Measurements from ENCODE around the gene ZNF658. TPM values are rescaled to one million over a fixed set of nuclear protein-coding genes. Genes with fewer than 3 reads are reported as not detected.
"Not testable (repeated sequence)": the region's sequence is repeated elsewhere in the genome, so short reads cannot be mapped to it uniquely, and the experiment has no call there.

ZNF658 gene
- total RNA-seq, result 9.6 TPM

DNA sequence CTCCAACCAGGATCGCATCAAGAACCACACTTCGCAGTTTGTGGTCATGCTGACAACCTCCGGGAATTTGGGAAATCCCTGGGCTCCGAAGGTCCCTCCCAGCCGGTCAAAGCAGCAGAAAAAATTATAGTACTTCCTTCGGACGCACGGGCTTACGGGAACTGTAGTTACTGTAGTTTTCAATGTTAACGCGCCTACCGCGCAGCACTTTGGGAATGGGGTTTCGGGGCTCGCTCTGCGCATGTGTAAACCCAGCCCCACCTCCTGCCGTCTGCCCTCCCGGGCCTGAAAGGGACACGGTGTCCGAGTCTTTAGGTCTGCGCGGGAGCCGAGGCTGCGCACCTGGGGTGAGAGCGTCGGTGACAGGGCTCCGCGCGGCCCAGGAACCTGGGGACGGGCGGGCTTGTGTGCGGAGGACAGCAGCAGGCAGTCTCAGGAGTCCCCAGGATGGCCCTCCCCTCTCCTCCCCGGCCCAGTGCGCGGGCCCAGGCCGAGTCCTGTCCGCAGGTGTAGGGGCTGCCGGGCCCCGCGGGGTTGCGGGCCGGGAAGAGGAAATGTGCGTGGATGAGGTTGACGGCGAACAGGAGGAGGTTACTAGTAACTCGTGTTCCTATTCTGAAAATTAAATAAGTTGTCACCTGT is at the start of gene ZNF658:
TSS of gene ZNF658 (plus strand) at position 236 of the 642 bp plus-strand sequence. CDS start 2,837 bp downstream, outside the sequence.
- not testable (repeated sequence) for DNase-seq

DNA sequence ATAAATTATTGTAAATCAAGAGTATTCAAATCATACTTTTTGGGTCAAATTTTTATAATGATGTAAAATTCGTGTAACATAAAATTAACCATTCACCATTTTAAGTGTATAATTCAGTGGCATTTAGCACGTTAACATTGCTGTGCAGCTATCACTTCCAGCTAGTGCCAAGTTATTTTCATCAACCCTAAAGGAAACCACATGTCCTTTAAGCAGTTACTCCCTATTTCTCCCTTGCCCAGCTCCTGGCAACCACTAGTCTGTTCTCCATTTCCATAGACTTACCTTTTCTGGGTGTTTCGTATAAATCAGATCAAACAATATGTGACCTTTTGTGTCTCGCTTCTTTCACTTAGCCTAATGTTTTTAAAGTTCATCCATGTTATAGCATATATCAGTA is 38.8 kb upstream of the ZNF658 start:
- not testable (repeated sequence) for DNase-seq

DNA sequence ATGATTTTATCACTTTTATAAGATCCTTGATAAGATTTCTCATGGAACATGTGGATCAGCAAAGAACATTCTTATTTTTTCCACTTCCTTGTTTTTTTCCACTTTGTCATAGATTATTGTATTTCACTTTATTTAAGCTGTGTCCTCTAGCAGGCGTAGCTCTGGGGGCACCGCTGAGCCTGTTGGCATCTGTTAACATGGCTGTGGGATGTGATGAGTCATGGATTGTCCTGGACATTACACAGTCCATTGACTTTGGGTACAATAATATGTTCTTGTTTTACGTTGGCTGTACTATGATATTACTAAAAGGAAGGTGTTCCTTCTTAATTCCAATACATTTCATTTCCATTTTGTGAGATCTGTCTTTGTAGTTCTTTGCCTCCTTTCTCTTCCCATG is 31.9 kb upstream of the ZNF658 start:
- DNase-seq, result not testable (repeated sequence)

DNA sequence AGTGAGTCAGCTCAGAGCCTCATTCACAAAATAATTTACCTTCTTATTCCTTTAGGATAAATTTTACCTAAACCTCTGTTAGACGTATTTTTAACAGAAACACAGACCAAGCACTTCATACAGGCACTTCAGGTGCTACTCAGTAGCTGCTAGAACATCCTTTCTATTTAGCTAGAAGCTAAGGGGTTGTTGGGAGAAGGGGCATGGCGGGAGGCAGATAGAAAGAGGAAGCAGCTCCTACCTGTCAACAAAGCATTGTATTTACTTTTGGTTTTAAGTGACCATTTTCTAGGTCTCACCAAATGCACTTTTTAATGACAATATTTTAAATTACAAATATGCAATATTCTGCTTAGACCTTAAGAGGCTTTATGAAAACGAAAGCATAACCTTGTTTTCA is 19.9 kb upstream of the ZNF658 start:
- DNase-seq, result not testable (repeated sequence)

DNA sequence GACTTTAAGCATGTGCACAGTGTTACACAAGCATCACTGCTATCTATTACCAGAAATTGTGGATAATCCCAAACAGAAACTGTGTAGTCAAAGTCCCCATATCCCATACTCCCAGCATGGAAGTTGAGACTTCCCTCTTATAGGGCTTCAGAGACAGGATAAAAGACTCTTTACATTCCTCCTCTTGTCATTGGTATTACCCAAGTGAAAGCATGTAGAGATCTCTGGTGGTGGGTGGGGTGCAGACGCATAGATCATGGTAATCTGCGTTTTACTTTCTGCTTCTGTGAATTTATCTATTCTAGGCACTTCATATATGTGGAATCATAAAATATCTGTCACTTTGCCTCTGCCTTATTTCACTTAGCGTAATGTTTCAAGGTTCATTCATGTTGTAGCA is 18.7 kb upstream of the ZNF658 start:
- not testable (repeated sequence) for DNase-seq

DNA sequence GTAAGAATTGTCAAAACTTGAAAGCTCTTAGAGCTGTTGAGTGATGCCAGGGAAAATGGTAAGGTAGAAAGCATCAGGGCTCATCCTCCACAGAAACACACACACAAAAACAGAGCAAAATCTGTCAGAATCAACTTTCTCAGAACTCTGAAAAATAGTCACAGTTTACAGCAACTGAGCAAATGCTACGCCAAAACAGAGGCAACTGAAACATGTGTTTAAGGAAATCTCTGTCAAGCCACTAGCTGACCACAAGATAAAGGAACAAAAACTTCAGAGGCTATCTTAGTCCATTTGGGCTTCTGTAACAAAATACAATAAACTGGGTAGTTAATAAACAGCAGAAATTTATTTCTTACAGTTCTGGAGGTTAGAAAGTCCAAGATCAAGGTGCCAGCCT is 10.2 kb upstream of the ZNF658 start:
- not testable (repeated sequence) for DNase-seq

DNA sequence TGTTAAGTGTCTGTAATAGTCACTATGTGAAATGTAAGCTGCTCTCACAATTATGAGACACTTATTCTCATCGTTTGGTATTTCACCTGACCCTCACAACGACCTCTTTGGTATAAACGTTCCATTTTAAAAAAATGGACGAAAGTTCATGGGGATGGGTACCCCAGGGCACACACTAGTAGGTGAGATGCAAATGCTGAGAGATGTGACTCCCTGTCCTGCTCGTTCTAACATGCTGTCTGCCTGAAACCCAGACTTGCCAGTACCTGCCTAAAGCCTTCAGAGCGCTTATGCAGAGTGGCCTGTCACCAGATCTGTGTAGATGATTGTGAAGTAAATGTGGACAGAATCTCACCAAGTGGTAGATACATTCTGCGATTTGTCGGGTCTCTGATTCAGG is 616 bp downstream of the ZNF658 start:
- not testable (repeated sequence) for DNase-seq

DNA sequence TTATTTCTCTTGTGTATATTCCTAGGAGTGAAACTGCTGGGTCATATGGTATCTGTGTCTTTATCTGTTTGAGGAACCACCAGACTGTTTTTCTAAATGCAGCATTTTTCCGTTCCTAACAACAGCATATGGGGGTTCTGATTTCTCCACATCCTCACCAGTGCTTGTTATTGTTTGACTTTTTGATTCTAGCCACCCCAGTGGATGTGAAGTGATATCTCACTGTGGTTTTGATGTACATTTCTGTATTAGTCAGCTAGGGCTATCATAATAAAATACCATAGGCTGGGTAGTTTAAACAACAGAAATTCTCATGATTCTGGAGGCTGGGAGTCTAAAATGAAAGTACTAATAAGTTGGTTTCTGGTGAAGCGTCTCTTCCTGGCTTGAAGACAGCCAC is 9.0 kb downstream of the ZNF658 start:
- DNase-seq, result not testable (repeated sequence)

DNA sequence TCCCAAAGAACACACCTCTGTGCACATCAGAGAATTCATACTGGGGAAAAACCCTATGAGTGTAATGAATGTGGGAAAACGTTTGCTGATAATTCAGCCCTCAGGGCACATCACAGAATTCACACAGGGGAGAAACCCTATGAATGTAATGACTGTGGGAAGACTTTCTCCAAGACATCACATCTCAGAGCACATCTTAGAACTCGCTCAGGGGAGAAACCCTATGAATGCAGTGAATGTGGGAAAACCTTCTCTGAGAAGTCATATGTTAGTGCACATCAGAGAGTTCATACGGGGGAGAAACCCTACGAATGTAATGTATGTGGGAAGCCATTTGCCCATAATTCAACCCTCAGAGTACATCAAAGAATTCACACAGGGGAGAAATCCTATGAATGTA is 19.5 kb downstream of the ZNF658 start:
- DNase-seq, result not testable (repeated sequence)

DNA sequence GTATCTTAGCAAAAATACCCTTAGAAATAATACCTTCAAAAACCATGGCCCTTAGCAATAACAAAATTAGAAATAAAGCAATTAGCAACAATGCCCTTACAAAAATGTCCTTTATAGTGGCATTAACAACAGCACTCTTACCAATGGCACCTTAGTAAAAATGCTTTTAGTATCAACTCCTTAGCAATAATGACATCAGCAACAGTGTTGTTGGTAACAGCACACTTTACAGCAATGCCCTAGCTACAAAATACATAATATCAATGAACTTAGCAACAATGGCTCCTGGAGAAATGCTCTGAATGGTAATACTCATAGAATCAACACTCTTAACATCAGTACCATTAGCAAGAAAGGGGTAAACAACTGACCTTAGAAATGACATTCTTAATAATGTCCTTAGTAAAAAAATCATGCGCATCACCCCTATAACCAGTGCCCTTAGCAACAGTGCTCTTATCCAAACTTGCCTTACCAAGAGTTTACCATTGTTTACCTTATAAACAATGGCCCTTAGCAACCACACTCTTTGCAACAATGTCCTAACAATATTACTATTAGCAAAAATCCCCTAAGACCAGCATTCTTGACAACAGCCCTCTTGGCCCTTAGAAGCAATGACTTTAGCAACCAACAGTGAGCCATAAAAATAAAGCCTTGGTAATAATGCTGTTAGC is 35.8 kb downstream of the ZNF658 start:
- DNase-seq, result not testable (repeated sequence)

DNA sequence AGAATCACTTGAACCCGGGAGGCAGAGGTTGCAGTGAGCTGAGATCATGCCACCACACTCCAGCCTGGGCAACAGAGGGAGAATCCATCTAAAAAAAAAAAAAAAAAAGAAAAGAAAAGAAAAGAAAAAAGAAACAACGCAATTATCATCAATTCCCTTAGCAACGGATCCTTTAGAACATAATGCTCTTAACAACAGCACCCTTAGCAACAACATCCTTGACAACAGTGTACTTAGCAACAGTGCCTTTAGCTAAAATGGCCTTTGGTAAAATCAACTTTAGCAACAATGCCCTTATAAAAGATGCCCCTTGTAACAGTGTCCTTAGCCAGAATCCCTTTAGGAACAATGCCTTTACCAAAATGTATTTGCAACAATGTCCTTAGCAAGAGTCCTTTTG is 37.1 kb downstream of the ZNF658 start:
- DNase-seq, result not testable (repeated sequence)

DNA sequence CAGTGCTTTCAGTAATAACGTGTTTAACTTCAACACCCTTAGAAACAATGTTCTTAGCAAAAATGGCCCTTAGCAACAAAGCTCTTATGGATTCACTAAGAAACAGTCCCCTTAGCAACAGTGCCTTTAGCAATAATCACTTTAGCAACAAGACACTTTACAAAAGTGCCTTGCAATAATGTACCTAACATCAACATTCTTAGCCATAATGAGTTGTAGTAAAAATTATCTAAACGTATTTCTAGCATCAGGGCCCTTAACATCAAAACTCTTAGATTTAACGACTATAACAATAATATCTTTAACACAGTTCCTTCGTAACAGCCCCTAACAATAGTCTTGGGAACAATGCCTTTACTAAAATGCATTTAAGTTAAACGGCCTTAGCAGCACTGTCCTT is 37.8 kb downstream of the ZNF658 start:
- not testable (repeated sequence) for DNase-seq

DNA sequence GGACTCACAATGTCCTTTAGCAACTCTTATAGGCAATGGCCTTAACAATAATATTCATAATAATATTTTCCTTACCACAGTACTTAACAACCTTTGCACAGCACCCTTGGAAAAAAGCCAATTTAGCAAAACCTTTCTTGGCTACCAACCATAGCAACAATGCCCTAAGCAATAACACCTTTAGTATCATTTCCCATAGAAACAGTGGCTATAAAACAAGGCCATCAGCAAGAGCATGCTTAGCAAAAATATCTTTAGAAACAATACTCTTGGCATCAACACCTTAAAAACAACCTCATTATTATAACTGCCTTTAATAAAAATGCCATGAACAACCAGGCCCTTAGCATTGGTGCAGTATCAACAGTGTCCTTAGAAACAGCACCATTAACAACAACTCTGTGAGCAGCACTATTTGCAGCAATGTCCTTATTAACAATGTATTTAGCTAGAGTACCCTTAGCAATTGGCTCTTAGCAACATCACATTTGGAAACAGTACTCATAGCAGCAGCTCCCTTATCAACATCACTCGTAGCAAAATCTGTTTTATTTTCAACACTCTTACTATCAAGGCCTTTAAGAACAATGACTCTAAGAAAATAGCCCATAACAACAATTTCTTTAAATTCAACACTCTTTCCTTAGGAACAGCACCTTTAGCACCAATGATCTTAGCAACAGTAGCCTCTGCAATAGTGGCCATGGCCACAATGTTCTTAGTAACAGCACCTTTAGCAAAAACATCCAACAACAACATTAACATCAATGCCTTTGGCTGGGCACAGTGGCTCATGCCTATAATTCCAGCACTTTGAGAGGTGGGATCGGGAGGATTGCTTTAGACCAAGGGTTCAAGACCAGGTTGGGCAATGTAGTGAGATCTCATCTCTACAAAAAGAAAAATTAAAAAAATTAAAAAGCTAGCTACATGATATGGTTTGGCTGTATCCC is 39.6 kb downstream of the ZNF658 start:
- DNase-seq, result not testable (repeated sequence)

DNA sequence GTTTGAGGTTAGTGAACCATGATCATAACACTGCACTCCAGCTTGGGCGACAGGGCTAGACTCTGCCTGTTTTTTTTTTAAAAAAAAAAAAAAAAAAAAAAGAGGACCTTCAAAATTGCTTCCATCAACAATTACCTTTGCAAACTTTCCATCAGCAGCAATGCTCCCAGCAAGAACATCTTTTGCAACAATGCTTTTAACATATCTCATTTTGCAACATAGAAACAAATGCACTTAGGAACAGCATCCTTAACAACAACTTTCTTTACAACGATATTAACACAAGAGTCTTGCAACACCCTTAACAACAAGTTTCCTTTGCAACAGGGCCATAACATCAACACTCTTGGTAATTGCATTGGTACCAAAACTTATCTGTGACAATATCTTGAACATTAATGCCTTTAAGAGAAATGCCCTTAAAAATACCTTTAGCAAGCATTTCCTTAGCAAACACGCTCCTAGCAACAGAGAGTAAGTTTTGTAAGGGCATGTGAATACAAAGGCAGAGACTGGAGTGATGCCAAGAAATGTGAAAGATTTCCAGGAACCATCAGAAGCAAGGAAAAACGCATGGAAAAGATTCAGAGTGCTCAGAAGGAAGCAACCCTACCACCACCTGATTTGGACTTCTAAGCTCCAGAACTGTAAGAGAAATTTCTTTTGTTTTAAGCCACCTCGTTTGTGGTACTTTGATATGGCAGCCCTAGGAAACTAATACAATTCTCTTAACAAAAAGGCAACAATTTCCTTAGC is 42.1 kb downstream of the ZNF658 start:
- DNase-seq, result not testable (repeated sequence)

DNA sequence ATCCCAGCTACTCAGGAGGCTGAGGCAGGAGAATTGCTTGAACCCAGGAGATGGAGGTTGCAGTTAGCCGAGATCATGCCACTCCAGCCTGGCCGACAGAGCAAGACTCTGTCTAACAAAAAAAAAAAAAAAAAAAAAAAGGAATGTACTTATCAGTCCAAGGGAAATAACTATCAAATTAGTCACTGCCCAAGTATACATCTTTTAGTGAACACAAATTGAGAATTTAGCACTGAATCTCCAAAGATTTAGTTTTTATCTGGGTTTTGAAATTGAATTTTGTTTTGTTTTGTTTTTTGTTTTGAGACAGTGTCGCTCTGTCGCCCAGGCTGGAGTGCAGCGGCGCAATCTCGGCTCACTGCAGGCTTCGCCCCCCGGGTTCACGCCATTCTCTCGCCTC is 52.1 kb downstream of the ZNF658 start:
- not testable (repeated sequence) for DNase-seq

Small RNAs within 50 kb of the gene (small RNA-seq; reads per million reads assigned to genes)
- not detected for gene AL353770.2 (ENCODE audit: low replicate concordance)

Other genes with a start within 250 kb of the ZNF658 start
- not detected for gene SPATA31A3, start 91.8 kb downstream of the ZNF658 start, total RNA-seq